ENCODE measurements around the gene MRPL11.

The MRPL11 gene

DNA sequence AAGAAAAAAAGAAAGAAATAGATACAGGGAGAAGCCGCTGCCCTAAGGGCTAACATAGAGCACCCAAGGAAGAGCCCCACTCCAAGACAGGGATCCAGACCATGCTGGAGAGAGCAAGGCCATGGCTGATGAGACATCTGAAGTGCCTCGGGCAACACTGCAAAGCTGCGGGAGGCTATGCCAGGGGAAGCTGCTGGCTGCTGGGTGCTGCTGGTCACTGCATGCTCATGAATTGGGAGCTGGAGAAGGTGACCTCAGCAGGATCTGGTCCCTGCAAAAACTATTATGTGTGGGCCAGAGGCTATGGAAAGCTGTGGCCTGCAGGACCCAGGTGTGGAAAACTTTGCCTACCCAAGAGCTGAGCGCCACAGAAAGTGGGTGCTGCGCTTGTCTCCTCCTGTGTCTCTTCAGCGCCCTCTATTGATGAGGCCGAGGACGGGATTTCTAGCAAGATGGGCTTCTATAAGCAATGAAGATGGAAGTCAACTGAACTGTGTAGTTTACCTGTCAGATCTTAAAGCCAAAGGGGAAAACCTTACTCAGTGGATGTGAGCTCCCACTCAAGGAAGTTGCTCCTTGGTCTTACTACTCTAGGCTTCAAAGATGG lies 49.8 kb downstream of the MRPL11 start:
- no peak overlapping the region for H3K4me3 ChIP-seq (ENCODE audit: low read depth, low read length)
- H3K4me1 ChIP-seq (ENCODE audit: control insufficient read depth, insufficient read depth, low read length, unreplicated experiment) = no peaks in the 10 kb centered on the region
- H3K79me2 ChIP-seq (ENCODE audit: control insufficient read depth, insufficient read depth, low read length, unreplicated experiment) = no peaks in the 10 kb centered on the region
- no peaks in the 10 kb centered on the region for H3K36me3 ChIP-seq (ENCODE audit: insufficient read depth, low read length)
- H3K27ac ChIP-seq (ENCODE audit: low read depth, low read length) = no peak overlapping the region
- no peak overlapping the region for H2AFZ ChIP-seq (ENCODE audit: low read length, unreplicated experiment)
- peaks cover 12% of the 10 kb centered on the region; the same call in 1 of the 2 replicates for H3K27me3 ChIP-seq (ENCODE audit: insufficient read depth, low read length)

DNA sequence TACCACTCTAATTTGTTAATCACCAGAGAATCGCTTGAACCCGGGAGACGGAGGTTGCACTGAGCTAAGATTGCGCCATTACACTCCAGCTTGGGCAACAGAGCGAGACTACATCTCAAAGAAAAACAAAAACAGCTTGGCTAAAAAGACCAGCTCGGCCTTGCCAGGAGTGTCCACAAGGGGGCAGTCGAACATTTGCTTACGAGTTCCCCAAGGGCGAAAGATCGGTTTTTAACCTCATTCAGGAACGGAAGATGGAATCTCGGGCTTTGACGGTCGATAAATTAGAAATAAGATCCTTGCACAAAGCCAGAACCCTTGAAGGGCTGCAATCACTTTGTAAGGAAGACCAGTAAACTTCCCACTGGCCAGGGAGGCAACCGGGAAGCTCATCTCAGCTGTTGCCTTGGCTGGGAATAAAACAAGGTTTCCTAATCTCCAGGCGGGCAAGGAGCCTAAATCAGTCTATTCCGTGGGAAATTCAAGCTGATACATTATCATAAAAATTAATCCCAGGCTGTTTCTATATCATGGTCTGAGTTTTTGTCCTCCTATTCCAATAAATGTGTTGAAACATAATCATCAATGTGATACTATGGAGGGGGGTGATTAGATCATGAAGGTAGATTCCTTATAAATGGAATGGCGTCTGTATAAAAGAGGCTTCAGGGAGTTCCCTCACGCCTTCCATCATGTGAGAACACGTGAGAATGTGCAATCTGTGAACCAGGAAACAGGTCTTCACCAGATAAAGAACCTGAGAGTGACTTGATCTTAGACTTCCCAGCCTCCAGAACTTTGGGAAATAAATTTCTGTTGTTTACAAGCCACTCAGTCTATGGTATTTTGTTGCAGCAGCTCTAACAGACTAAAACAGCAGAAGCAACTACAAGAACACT lies 52.2 kb downstream of the MRPL11 start:
- H2AFZ ChIP-seq (ENCODE audit: low read length, unreplicated experiment) = peak overlapping the region; percentile 38
- no peak overlapping the region for H3K27ac ChIP-seq (ENCODE audit: low read depth, low read length)
- no peaks in the 10 kb centered on the region for H3K79me2 ChIP-seq (ENCODE audit: control insufficient read depth, insufficient read depth, low read length, unreplicated experiment)
- no peaks in the 10 kb centered on the region for H3K4me1 ChIP-seq (ENCODE audit: control insufficient read depth, insufficient read depth, low read length, unreplicated experiment)
- H3K4me3 ChIP-seq (ENCODE audit: low read depth, low read length) = peak overlapping the region; percentile 43
- no peaks in the 10 kb centered on the region for H3K36me3 ChIP-seq (ENCODE audit: insufficient read depth, low read length)
- H3K27me3 ChIP-seq (ENCODE audit: insufficient read depth, low read length) = peaks cover 8% of the 10 kb centered on the region; the same call in 1 of the 2 replicates
